ENCODE results near the gene SKOR1. TPM values are rescaled to one million over a fixed set of nuclear protein-coding genes. Genes with fewer than 3 reads are reported as not detected.

Gene SKOR1
- total RNA-seq, 1 experiment from 2014 or later = 0.22 TPM

DNA sequence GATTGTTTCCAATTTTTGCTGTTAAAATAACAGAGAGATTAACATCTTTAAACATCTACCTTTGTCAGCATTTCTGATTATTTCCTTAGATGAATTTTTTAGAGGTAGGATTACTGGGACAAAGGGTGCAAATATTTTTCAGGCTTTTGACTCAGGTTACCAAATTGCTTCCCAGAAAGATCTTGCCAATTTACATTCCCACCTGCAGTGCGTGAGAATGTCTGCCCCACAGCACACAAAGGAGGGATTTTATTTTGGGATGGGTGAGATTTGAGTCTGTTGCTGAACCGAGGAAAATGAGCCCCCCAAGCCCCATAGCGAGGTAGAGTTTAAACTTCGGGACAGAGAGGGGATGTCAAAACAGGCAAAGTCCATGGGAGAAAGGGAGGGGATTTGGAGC lies 40.5 kb downstream of the SKOR1 start (continued):
- TF ChIP-seq, protein P1, sequence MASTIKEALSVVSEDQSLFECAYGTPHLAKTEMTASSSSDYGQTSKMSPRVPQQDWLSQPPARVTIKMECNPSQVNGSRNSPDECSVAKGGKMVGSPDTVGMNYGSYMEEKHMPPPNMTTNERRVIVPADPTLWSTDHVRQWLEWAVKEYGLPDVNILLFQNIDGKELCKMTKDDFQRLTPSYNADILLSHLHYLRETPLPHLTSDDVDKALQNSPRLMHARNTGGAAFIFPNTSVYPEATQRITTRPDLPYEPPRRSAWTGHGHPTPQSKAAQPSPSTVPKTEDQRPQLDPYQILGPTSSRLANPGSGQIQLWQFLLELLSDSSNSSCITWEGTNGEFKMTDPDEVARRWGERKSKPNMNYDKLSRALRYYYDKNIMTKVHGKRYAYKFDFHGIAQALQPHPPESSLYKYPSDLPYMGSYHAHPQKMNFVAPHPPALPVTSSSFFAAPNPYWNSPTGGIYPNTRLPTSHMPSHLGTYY (CRISPR knock-in tag; IDR thresholded peaks at IDR 0.05) = no peak
- TF ChIP-seq, protein P2, sequence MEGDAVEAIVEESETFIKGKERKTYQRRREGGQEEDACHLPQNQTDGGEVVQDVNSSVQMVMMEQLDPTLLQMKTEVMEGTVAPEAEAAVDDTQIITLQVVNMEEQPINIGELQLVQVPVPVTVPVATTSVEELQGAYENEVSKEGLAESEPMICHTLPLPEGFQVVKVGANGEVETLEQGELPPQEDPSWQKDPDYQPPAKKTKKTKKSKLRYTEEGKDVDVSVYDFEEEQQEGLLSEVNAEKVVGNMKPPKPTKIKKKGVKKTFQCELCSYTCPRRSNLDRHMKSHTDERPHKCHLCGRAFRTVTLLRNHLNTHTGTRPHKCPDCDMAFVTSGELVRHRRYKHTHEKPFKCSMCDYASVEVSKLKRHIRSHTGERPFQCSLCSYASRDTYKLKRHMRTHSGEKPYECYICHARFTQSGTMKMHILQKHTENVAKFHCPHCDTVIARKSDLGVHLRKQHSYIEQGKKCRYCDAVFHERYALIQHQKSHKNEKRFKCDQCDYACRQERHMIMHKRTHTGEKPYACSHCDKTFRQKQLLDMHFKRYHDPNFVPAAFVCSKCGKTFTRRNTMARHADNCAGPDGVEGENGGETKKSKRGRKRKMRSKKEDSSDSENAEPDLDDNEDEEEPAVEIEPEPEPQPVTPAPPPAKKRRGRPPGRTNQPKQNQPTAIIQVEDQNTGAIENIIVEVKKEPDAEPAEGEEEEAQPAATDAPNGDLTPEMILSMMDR (IDR thresholded peaks at IDR 0.05) = no peak
- TF ChIP-seq NFYB (CRISPR knock-in tag; conservative IDR thresholded peaks at IDR 0.05; ENCODE audit: low read depth) (no peak), ZBTB21 (CRISPR knock-in tag; IDR thresholded peaks at IDR 0.05; ENCODE audit: borderline replicate concordance) (no peak), FOXP1 (CRISPR knock-in tag; IDR thresholded peaks at IDR 0.05; ENCODE audit: borderline replicate concordance) (no peak), MXD4 (CRISPR knock-in tag; IDR thresholded peaks at IDR 0.05; ENCODE audit: borderline replicate concordance) (no peak), GABPB1 (CRISPR knock-in tag; IDR thresholded peaks at IDR 0.05) (no peak), KAT7 (CRISPR knock-in tag; IDR thresholded peaks at IDR 0.05; ENCODE audit: borderline replicate concordance) (no peak)
- TF ChIP-seq, protein P3, sequence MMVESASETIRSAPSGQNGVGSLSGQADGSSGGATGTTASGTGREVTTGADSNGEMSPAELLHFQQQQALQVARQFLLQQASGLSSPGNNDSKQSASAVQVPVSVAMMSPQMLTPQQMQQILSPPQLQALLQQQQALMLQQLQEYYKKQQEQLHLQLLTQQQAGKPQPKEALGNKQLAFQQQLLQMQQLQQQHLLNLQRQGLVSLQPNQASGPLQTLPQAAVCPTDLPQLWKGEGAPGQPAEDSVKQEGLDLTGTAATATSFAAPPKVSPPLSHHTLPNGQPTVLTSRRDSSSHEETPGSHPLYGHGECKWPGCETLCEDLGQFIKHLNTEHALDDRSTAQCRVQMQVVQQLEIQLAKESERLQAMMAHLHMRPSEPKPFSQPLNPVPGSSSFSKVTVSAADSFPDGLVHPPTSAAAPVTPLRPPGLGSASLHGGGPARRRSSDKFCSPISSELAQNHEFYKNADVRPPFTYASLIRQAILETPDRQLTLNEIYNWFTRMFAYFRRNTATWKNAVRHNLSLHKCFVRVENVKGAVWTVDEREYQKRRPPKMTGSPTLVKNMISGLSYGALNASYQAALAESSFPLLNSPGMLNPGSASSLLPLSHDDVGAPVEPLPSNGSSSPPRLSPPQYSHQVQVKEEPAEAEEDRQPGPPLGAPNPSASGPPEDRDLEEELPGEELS (CRISPR knock-in tag; IDR thresholded peaks at IDR 0.05) = no peak

DNA sequence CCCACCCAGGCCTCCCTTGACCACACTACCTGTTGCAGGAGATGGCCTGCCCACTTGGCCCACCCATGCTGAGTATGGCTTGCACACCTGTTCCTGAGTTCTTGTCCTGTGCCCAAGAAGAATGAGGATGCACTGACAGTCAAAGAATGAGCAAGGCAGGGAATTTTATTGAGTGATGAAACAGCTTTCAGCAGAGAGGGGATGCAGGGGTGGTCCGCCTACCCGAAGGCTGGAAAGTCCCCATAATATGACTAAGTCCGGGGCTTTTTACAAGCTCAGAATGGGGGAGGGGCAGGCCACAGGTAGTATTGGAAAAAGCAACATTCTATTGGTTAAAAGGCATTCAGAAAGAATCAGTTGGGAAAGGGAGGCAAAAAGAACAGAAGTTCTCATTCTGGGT lies 44.4 kb downstream of the SKOR1 start:
- CTCF ChIA-PET = no interaction called here
- H3K9me3 Mint-ChIP-seq = peaks cover 35% of the 10 kb centered on the region
- H3K36me3 Mint-ChIP-seq = peaks cover 12% of the 10 kb centered on the region
- POLR2A ChIA-PET = no interaction called here
- ATAC-seq (no peak), DNase-seq (ENCODE audit: low spot score) (no peak)
- H3K27ac Mint-ChIP-seq = no peak overlapping the region
- peaks cover 7% of the 10 kb centered on the region for H3K27me3 Mint-ChIP-seq (ENCODE audit: low read depth)
- H3K4me1 Mint-ChIP-seq = peaks cover 10% of the 10 kb centered on the region
- H3K4me3 Mint-ChIP-seq = no peak overlapping the region
- TF ChIP-seq AFF4 (CRISPR knock-in tag; IDR thresholded peaks at IDR 0.05; ENCODE audit: borderline replicate concordance) (no peak), GABPB1 (CRISPR knock-in tag; IDR thresholded peaks at IDR 0.05) (no peak), SMAD4 (CRISPR knock-in tag; IDR thresholded peaks at IDR 0.05) (no peak), RELA (CRISPR knock-in tag; IDR thresholded peaks at IDR 0.05; ENCODE audit: borderline replicate concordance) (no peak), FOXP1 (CRISPR knock-in tag; IDR thresholded peaks at IDR 0.05; ENCODE audit: borderline replicate concordance) (no peak), PRRX2 (CRISPR knock-in tag; IDR thresholded peaks at IDR 0.05) (no peak), ETV6 (CRISPR knock-in tag; IDR thresholded peaks at IDR 0.05) (no peak), ZNF138 (CRISPR knock-in tag; conservative IDR thresholded peaks at IDR 0.05) (no peak), ZNF232 (CRISPR knock-in tag; IDR thresholded peaks at IDR 0.05) (no peak), MAX (CRISPR knock-in tag; IDR thresholded peaks at IDR 0.05) (no peak), ZNF512 (CRISPR knock-in tag; IDR thresholded peaks at IDR 0.05; ENCODE audit: borderline replicate concordance) (no peak), NFATC4 (CRISPR knock-in tag; IDR thresholded peaks at IDR 0.05) (no peak), ESRRA (CRISPR knock-in tag; IDR thresholded peaks at IDR 0.05; ENCODE audit: borderline replicate concordance) (no peak), ZNF281 (CRISPR knock-in tag; IDR thresholded peaks at IDR 0.05) (no peak)
- TF ChIP-seq, protein P4, sequence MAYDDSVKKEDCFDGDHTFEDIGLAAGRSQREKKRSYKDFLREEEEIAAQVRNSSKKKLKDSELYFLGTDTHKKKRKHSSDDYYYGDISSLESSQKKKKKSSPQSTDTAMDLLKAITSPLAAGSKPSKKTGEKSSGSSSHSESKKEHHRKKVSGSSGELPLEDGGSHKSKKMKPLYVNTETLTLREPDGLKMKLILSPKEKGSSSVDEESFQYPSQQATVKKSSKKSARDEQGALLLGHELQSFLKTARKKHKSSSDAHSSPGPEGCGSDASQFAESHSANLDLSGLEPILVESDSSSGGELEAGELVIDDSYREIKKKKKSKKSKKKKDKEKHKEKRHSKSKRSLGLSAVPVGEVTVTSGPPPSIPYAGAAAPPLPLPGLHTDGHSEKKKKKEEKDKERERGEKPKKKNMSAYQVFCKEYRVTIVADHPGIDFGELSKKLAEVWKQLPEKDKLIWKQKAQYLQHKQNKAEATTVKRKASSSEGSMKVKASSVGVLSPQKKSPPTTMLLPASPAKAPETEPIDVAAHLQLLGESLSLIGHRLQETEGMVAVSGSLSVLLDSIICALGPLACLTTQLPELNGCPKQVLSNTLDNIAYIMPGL (CRISPR knock-in tag; IDR thresholded peaks at IDR 0.05) = no peak

Measured in WTC11 (cell line).